Measurements from ENCODE around the gene LCT.

Gene LCT

GRCh38 chr2:135839713-135840112 lies 2.7 kb upstream of the LCT start (continued):
- TF ChIP-seq ZBTB44 (tag by site-specific recombination; IDR thresholded peaks at IDR 0.05) (no peak), GFI1B (tag by site-specific recombination; IDR thresholded peaks at IDR 0.05) (no peak)

- ChIA-PET POLR2A (no interaction called here), CTCF (interaction anchor here (0.6 to 0.7 kb wide), 4 partner anchors 47 to 1650 kb away, joined by 3 to 6 read pairs (median 4); no protein-coding TSS in a partner anchor)
- Histone ChIP-seq H3K4me1 (ENCODE audit: control insufficient read depth, insufficient read depth, low read length) (no peaks in the 10 kb centered on the region), H3K4me3 (ENCODE audit: low read depth, low read length) (no peak overlapping the region), H3K27ac (ENCODE audit: extremely low read depth, low read depth, low read length) (no peak overlapping the region), H3K36me3 (ENCODE audit: control insufficient read depth in 2 of 2, insufficient read depth in 1 of 2, low read length in 2 of 2) (peaks cover 13 to 41% of the 10 kb centered on the region in 2 experiments), H3K9me3 (ENCODE audit: control insufficient read depth, insufficient read depth, low read depth, low read length) (no peaks in the 10 kb centered on the region)
- TF ChIP-seq ZNF768 (tag by site-specific recombination; IDR thresholded peaks at IDR 0.05) (no peak), SP2 (tag by site-specific recombination; IDR thresholded peaks at IDR 0.05) (no peak), ZBTB20 (tag by site-specific recombination; IDR thresholded peaks at IDR 0.05) (no peak), ZNF549 (tag by site-specific recombination; IDR thresholded peaks at IDR 0.05) (no peak), SP3 (tag by site-specific recombination; IDR thresholded peaks at IDR 0.05) (no peak), ZNF274 (IDR thresholded peaks at IDR 0.05; ENCODE audit: low read length) (no peak), ZNF274 (tag by site-specific recombination; IDR thresholded peaks at IDR 0.05; ENCODE audit: borderline replicate concordance) (no peak), ZSCAN4 (tag by site-specific recombination; IDR thresholded peaks at IDR 0.05) (no peak), ZNF175 (tag by site-specific recombination; IDR thresholded peaks at IDR 0.05) (no peak), ZNF146 (tag by site-specific recombination; IDR thresholded peaks at IDR 0.05) (no peak), ZNF843 (tag by site-specific recombination; IDR thresholded peaks at IDR 0.05) (no peak), GLI4 (tag by site-specific recombination; IDR thresholded peaks at IDR 0.05) (no peak), TCF7L2 (IDR thresholded peaks at IDR 0.05; ENCODE audit: borderline replicate concordance, low read depth, low read length) (no peak), ZNF792 (tag by site-specific recombination; IDR thresholded peaks at IDR 0.05) (no peak)
- TF ChIP-seq, protein P1, sequence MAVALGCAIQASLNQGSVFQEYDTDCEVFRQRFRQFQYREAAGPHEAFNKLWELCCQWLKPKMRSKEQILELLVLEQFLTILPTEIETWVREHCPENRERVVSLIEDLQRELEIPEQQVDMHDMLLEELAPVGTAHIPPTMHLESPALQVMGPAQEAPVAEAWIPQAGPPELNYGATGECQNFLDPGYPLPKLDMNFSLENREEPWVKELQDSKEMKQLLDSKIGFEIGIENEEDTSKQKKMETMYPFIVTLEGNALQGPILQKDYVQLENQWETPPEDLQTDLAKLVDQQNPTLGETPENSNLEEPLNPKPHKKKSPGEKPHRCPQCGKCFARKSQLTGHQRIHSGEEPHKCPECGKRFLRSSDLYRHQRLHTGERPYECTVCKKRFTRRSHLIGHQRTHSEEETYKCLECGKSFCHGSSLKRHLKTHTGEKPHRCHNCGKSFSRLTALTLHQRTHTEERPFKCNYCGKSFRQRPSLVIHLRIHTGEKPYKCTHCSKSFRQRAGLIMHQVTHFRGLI (tag by site-specific recombination; IDR thresholded peaks at IDR 0.05), result no peak
- TF ChIP-seq, protein P2, sequence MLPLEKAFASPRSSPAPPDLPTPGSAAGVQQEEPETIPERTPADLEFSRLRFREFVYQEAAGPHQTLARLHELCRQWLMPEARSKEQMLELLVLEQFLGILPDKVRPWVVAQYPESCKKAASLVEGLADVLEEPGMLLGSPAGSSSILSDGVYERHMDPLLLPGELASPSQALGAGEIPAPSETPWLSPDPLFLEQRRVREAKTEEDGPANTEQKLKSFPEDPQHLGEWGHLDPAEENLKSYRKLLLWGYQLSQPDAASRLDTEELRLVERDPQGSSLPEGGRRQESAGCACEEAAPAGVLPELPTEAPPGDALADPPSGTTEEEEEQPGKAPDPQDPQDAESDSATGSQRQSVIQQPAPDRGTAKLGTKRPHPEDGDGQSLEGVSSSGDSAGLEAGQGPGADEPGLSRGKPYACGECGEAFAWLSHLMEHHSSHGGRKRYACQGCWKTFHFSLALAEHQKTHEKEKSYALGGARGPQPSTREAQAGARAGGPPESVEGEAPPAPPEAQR (tag by site-specific recombination; IDR thresholded peaks at IDR 0.05), result no peak
- TF ChIP-seq, protein P3, sequence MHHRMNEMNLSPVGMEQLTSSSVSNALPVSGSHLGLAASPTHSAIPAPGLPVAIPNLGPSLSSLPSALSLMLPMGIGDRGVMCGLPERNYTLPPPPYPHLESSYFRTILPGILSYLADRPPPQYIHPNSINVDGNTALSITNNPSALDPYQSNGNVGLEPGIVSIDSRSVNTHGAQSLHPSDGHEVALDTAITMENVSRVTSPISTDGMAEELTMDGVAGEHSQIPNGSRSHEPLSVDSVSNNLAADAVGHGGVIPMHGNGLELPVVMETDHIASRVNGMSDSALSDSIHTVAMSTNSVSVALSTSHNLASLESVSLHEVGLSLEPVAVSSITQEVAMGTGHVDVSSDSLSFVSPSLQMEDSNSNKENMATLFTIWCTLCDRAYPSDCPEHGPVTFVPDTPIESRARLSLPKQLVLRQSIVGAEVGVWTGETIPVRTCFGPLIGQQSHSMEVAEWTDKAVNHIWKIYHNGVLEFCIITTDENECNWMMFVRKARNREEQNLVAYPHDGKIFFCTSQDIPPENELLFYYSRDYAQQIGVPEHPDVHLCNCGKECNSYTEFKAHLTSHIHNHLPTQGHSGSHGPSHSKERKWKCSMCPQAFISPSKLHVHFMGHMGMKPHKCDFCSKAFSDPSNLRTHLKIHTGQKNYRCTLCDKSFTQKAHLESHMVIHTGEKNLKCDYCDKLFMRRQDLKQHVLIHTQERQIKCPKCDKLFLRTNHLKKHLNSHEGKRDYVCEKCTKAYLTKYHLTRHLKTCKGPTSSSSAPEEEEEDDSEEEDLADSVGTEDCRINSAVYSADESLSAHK (tag by site-specific recombination; IDR thresholded peaks at IDR 0.05), result no peak
- TF ChIP-seq, protein P4, sequence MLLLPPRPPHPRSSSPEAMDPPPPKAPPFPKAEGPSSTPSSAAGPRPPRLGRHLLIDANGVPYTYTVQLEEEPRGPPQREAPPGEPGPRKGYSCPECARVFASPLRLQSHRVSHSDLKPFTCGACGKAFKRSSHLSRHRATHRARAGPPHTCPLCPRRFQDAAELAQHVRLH (tag by site-specific recombination; IDR thresholded peaks at IDR 0.05), result no peak
- TF ChIP-seq, protein P5, sequence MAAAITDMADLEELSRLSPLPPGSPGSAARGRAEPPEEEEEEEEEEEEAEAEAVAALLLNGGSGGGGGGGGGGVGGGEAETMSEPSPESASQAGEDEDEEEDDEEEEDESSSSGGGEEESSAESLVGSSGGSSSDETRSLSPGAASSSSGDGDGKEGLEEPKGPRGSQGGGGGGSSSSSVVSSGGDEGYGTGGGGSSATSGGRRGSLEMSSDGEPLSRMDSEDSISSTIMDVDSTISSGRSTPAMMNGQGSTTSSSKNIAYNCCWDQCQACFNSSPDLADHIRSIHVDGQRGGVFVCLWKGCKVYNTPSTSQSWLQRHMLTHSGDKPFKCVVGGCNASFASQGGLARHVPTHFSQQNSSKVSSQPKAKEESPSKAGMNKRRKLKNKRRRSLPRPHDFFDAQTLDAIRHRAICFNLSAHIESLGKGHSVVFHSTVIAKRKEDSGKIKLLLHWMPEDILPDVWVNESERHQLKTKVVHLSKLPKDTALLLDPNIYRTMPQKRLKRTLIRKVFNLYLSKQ (tag by site-specific recombination; IDR thresholded peaks at IDR 0.05; ENCODE audit: borderline replicate concordance), result no peak
Measured at GRCh38 chr2:135838502-135838901, 1.5 kb upstream of the LCT start.
